H1 (cell line): ENCODE data around the gene IL26.

Experiments
- CHD2 ChIP-seq: IDR thresholded peaks from 2 replicates; pipeline ENCODE4 v1.6.1; 2012; ENCODE audit warnings: low read length, improper control_type of control experiment
- CTCF ChIP-seq, 3 experiments: IDR thresholded peaks; 1 replicate in 2 of 3; 2 replicates in 1 of 3; pipeline versions ENCODE4 v1.5.1 to v1.6.1; 2011; ENCODE audit warnings: low read length in 3 of 3, mild to moderate bottlenecking in 3 of 3, inconsistent platforms in 2 of 3, low read depth in 1 of 3, moderate library complexity in 1 of 3; ENCODE audit not compliant: insufficient read depth in 1 of 3; ENCODE audit errors: control extremely low read depth in 1 of 3
- EP300 ChIP-seq, 2 experiments: IDR thresholded peaks; 1 replicate in 1 of 2; 2 replicates in 1 of 2; pipeline ENCODE4 v1.6.1; 2011 to 2012; ENCODE audit warnings: low read depth in 2 of 2, low read length in 2 of 2, mild to moderate bottlenecking in 2 of 2, borderline replicate concordance in 1 of 2, inconsistent platforms in 1 of 2, moderate library complexity in 1 of 2
- EZH2 ChIP-seq: fragments of 200-600 bp; sonication (generic); IDR thresholded peaks from 2 replicates; pipeline ENCODE4 v1.7.1; 2012; ENCODE audit warnings: low read depth, mild to moderate bottlenecking, moderate library complexity, low read length, inconsistent platforms; ENCODE audit not compliant: severe bottlenecking
- GABPA ChIP-seq: IDR thresholded peaks from 2 replicates; pipeline ENCODE4 v1.6.1; 2011; ENCODE audit warnings: mild to moderate bottlenecking, low read length, moderate library complexity, borderline replicate concordance; ENCODE audit not compliant: insufficient read depth
- MAX ChIP-seq: IDR thresholded peaks from 2 replicates; pipeline ENCODE4 v1.6.1; 2012; ENCODE audit warnings: inconsistent platforms
- POLR2A ChIP-seq, 2 experiments: IDR thresholded peaks; 1 replicate in 1 of 2; 2 replicates in 1 of 2; pipeline ENCODE4 v1.6.1; 2011; ENCODE audit warnings: low read depth in 2 of 2, low read length in 2 of 2, mild to moderate bottlenecking in 2 of 2; ENCODE audit errors: control extremely low read depth in 1 of 2
- POLR2AphosphoS5 ChIP-seq: IDR thresholded peaks from 2 replicates; pipeline ENCODE4 v1.6.1; 2011; ENCODE audit warnings: low read depth, low read length
- RAD21 ChIP-seq, 2 experiments: IDR thresholded peaks in 1 of 2; conservative IDR thresholded peaks in 1 of 2; 2 replicates each; pipeline ENCODE4 v1.6.1; 2011; ENCODE audit warnings: low read depth in 2 of 2, low read length in 2 of 2, improper control_type of control experiment in 1 of 2, inconsistent platforms in 1 of 2, mild to moderate bottlenecking in 1 of 2, moderate library complexity in 1 of 2
- TAF1 ChIP-seq: IDR thresholded peaks from 2 replicates; pipeline ENCODE4 v1.6.1; 2011; ENCODE audit warnings: mild to moderate bottlenecking, low read depth, low read length
- TAF7 ChIP-seq: optimal IDR thresholded peaks from 2 replicates; pipeline ENCODE3; 2011; ENCODE audit warnings: low read depth, mild to moderate bottlenecking, inconsistent platforms, low read length, moderate library complexity, borderline replicate concordance
- YY1 ChIP-seq: IDR thresholded peaks from 2 replicates; pipeline ENCODE4 v1.6.1; 2011; ENCODE audit warnings: low read depth, mild to moderate bottlenecking, low read length
- ZNF274 ChIP-seq: IDR thresholded peaks from 2 replicates; pipeline ENCODE4 v1.7.0; 2012; ENCODE audit warnings: low read length, borderline replicate concordance; ENCODE audit errors: extremely low read depth

GRCh38 chr12:68271346-68271745 lies 45.7 kb upstream of the IL26 start:
- no peak for TF ChIP-seq CTCF (IDR thresholded peaks at IDR 0.05; ENCODE audit: control extremely low read depth in 1 of 3, insufficient read depth in 1 of 3, low read depth in 1 of 3, low read length in 3 of 3)
- no peak for TF ChIP-seq YY1
- no peak for TF ChIP-seq TAF1
- no peak for TF ChIP-seq ZNF274
- no peak for TF ChIP-seq CHD2
- no peak for TF ChIP-seq POLR2AphosphoS5
- no peak for TF ChIP-seq TAF7
- TF ChIP-seq EZH2: no peak
- no peak for TF ChIP-seq POLR2A (IDR thresholded peaks at IDR 0.05; ENCODE audit: control extremely low read depth in 1 of 2, low read depth in 2 of 2, low read length in 2 of 2)
- no peak for TF ChIP-seq EP300 (IDR thresholded peaks at IDR 0.05; ENCODE audit: borderline replicate concordance in 1 of 2, low read depth in 2 of 2, low read length in 2 of 2)
- no peak for TF ChIP-seq GABPA
- TF ChIP-seq RAD21 (IDR thresholded peaks at IDR 0.05 in 1 of 2, conservative IDR thresholded peaks at IDR 0.05 in 1 of 2; ENCODE audit: low read depth in 2 of 2, low read length in 2 of 2): no peak
- no peak for TF ChIP-seq MAX
